H9 (cell line): ENCODE measurements around the gene GDI2. TPM values are rescaled to one million over a fixed set of nuclear protein-coding genes. Genes with fewer than 3 reads are reported as not detected.
"Not testable (repeated sequence)": the region's sequence is repeated elsewhere in the genome, so short reads cannot be mapped to it uniquely, and the experiment has no call there.

ENCODE experiments used
- DNase-seq: peaks from one replicate; pipeline ENCODE4 v3.0.0-alpha.2; 2017
- H2AFZ ChIP-seq: one replicate; pipeline ENCODE4 v1.6.1; 2013; ENCODE audit warnings: mild to moderate bottlenecking, low read length, control low read depth, moderate library complexity
- H2AK5ac ChIP-seq: 2 replicates; pipeline ENCODE4 v1.6.1; 2013; ENCODE audit warnings: low read length, control low read depth, mixed read lengths; ENCODE audit not compliant: insufficient read length
- H2BK120ac ChIP-seq: one replicate; pipeline ENCODE4 v1.6.1; 2013; ENCODE audit warnings: low read depth, mild to moderate bottlenecking, low read length, control low read depth, inconsistent platforms; ENCODE audit not compliant: poor library complexity, severe bottlenecking
- H2BK12ac ChIP-seq: 2 replicates; pipeline ENCODE4 v1.6.1; 2013; ENCODE audit warnings: low read length, control low read depth, mixed read lengths, low read depth; ENCODE audit not compliant: insufficient read length
- H2BK15ac ChIP-seq: 2 replicates; pipeline ENCODE4 v1.6.1; 2013; ENCODE audit warnings: low read depth, low read length, control low read depth
- H2BK20ac ChIP-seq: one replicate; pipeline ENCODE4 v1.6.1; 2013; ENCODE audit warnings: low read depth, mild to moderate bottlenecking, low read length, control low read depth, inconsistent platforms; ENCODE audit not compliant: poor library complexity, severe bottlenecking
- H2BK5ac ChIP-seq: 2 replicates; pipeline ENCODE4 v1.6.1; 2013; ENCODE audit warnings: low read length, control low read depth, mixed read lengths; ENCODE audit not compliant: insufficient read length
- H3K14ac ChIP-seq: 2 replicates; pipeline ENCODE4 v1.6.1; 2013; ENCODE audit warnings: low read length, control low read depth; ENCODE audit not compliant: insufficient read depth
- H3K18ac ChIP-seq: 2 replicates; pipeline ENCODE4 v1.6.1; 2013; ENCODE audit warnings: low read depth, mild to moderate bottlenecking, mixed read lengths, low read length, control low read depth; ENCODE audit not compliant: insufficient read length
- H3K23ac ChIP-seq: 2 replicates; pipeline ENCODE4 v1.6.1; 2013; ENCODE audit warnings: low read length, control low read depth, mixed read lengths, low read depth; ENCODE audit not compliant: insufficient read length
- H3K23me2 ChIP-seq: 2 replicates; pipeline ENCODE4 v1.6.1; 2013; ENCODE audit warnings: low read depth, mild to moderate bottlenecking, mixed read lengths, low read length, control low read depth; ENCODE audit not compliant: insufficient read length, poor library complexity, severe bottlenecking
- H3K27ac ChIP-seq: 2 replicates; pipeline ENCODE4 v1.5.1; 2013; ENCODE audit warnings: low read length, control low read depth, mixed read lengths, low read depth; ENCODE audit not compliant: insufficient read length
- H3K27me3 ChIP-seq: 2 replicates; pipeline ENCODE4 v1.6.1; 2013; ENCODE audit warnings: low read length, control low read depth, inconsistent platforms; ENCODE audit not compliant: insufficient read depth
- H3K4ac ChIP-seq: 2 replicates; pipeline ENCODE4 v1.6.1; 2013; ENCODE audit warnings: low read depth, mild to moderate bottlenecking, control low read depth, inconsistent platforms, low read length, moderate library complexity
- H3K4me1 ChIP-seq: 2 replicates; pipeline ENCODE4 v1.6.1; 2013; ENCODE audit warnings: low read length, control low read depth, inconsistent platforms; ENCODE audit not compliant: insufficient read depth
- H3K4me2 ChIP-seq: 2 replicates; pipeline ENCODE4 v1.6.1; 2013; ENCODE audit warnings: low read length, control low read depth, mixed read lengths; ENCODE audit not compliant: insufficient read length, insufficient read depth
- H3K56ac ChIP-seq: 2 replicates; pipeline ENCODE4 v1.6.1; 2013; ENCODE audit warnings: low read depth, mild to moderate bottlenecking, mixed read lengths, low read length, control low read depth; ENCODE audit not compliant: insufficient read length
- H3K79me1 ChIP-seq: 2 replicates; pipeline ENCODE4 v1.6.1; 2013; ENCODE audit warnings: low read depth, mild to moderate bottlenecking, moderate library complexity, low read length, control low read depth, inconsistent platforms; ENCODE audit not compliant: insufficient read depth, poor library complexity, severe bottlenecking
- H3K79me2 ChIP-seq: 2 replicates; pipeline ENCODE4 v1.6.1; 2013; ENCODE audit warnings: low read length, control low read depth, inconsistent platforms; ENCODE audit not compliant: insufficient read depth
- H3K9ac ChIP-seq: 2 replicates; pipeline ENCODE4 v1.6.1; 2013; ENCODE audit warnings: low read length, control low read depth, mixed read lengths; ENCODE audit not compliant: insufficient read length; ENCODE audit errors: extremely low read depth
- H3K9me3 ChIP-seq: one replicate; pipeline ENCODE4 v1.6.1; 2013; ENCODE audit warnings: low read depth, low read length, inconsistent platforms; ENCODE audit not compliant: control insufficient read depth
- H3T11ph ChIP-seq: one replicate; pipeline ENCODE4 v1.6.1; 2013; ENCODE audit warnings: mild to moderate bottlenecking, low read length, control low read depth, inconsistent platforms
- H4K20me1 ChIP-seq: one replicate; pipeline ENCODE4 v1.6.1; 2013; ENCODE audit not compliant: control insufficient read depth, insufficient read length, insufficient read depth
- H4K5ac ChIP-seq: 2 replicates; pipeline ENCODE4 v1.6.1; 2013; ENCODE audit warnings: low read depth, mild to moderate bottlenecking, mixed read lengths, low read length, control low read depth; ENCODE audit not compliant: insufficient read length
- H4K8ac ChIP-seq: replicated peaks from 2 replicates; pipeline ENCODE4 v1.6.1; 2013; ENCODE audit warnings: low read length, control low read depth, mixed read lengths, low read depth; ENCODE audit not compliant: insufficient read length
- H4K91ac ChIP-seq: 2 replicates; pipeline ENCODE4 v1.6.1; 2013; ENCODE audit warnings: low read depth, mild to moderate bottlenecking, moderate library complexity, mixed read lengths, low read length, control low read depth; ENCODE audit not compliant: insufficient read length
- H3K27ac Mint-ChIP-seq, 3 experiments: 2 replicates in 2 of 3; 3 replicates in 1 of 3; pipeline ENCODE4 v1.8.0; 2020 to 2021; ENCODE audit warnings: mixed read lengths in 3 of 3, mild to moderate bottlenecking in 1 of 3, moderate library complexity in 1 of 3
- H3K27me3 Mint-ChIP-seq: 2 replicates; pipeline ENCODE4 v1.8.0; 2021; ENCODE audit warnings: low read depth, mild to moderate bottlenecking, moderate library complexity, mixed read lengths
- H3K36me3 Mint-ChIP-seq, 3 experiments: 2 replicates in 2 of 3; 3 replicates in 1 of 3; pipeline ENCODE4 v1.8.0; 2020 to 2021; ENCODE audit warnings: low read depth in 3 of 3, mixed read lengths in 3 of 3; ENCODE audit not compliant: insufficient read depth in 1 of 3
- H3K4me1 Mint-ChIP-seq, 2 experiments: 2 replicates each; pipeline ENCODE4 v1.8.0; 2020; ENCODE audit warnings: mixed read lengths in 2 of 2
- H3K4me3 Mint-ChIP-seq, 2 experiments: 2 replicates in 1 of 2; 3 replicates in 1 of 2; pipeline ENCODE4 v1.8.0; 2020 to 2021; ENCODE audit warnings: mild to moderate bottlenecking in 2 of 2, mixed read lengths in 2 of 2, moderate library complexity in 1 of 2
- H3K9me3 Mint-ChIP-seq, 2 experiments: 2 replicates in 1 of 2; 3 replicates in 1 of 2; pipeline ENCODE4 v1.8.0; 2020; ENCODE audit warnings: mild to moderate bottlenecking in 2 of 2, mixed read lengths in 2 of 2, moderate library complexity in 1 of 2
- WGBS: extraction: QIAGEN DNeasy Blood & Tissue Kit; methylation state at CpG from one replicate; pipeline ENCODE4 v1.1.7; 2013; ENCODE audit warnings: missing lambda C conversion rate, low lambda C conversion rate, mixed read lengths; ENCODE audit not compliant: insufficient read length; ENCODE audit errors: extremely low coverage; 5-methylcytosine and 5-hydroxymethylcytosine counted together
- total RNA-seq: library from RNA; stranded (reverse); gene quantifications from 2 replicates; pipeline ENCODE4 v1.2.1, GENCODE V29; 2021
- TF ChIP-seq, protein P1 (sequence below): fragments of 200-600 bp; sonication (generic); conservative IDR thresholded peaks from 3 replicates; pipeline ENCODE4 v1.8.0; 2021; ENCODE audit warnings: antibody characterized with exemption, mild to moderate bottlenecking

Gene GDI2
- total RNA-seq, 1 experiment from 2014 or later: 351 TPM

DNA sequence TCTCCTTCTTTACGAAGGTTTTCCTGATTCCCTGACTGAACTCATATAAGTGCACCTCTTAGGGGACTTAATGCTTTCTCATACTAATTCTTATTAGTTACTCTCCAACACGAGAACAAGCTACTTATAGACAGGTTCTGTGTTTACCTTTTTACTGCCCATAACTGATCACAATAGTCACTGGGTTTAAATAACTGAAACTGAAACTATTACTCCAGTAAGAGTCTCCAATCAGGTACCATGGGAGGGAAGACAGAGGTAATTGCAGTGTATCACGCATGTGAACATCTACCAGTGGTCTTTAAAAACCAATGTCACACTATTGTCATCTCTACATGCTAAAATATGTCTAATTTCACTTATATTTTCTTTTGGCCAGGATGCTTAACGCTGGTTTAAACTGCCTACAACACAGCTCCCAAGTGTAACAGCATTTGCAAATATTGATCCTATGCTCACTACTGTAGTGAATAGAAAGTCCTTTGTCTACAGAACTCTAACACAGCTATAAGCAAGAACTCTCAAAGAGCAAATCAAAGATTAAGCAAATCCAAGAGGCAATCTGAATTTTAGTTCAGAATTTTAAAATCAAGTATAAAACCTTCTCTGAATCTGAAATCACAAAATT, 3.6 kb downstream of the GDI2 start:
- WGBS: no CpG with 5 or more reads among the region's 4 CpGs
- Histone ChIP-seq H3K9ac (no peak overlapping the region), H2BK120ac (no peak overlapping the region), H3K79me1 (peaks cover 5% of the 10 kb centered on the region), H2BK5ac (no peak overlapping the region), H3K4me2 (no peak overlapping the region), H2BK15ac (no peak overlapping the region), H3K27me3 (no peaks in the 10 kb centered on the region), H2AFZ (no peak overlapping the region), H3K4ac (no peak overlapping the region), H3K14ac (no peak overlapping the region), H4K8ac (no peak overlapping the region), H3T11ph (no peak overlapping the region), H4K5ac (no peak overlapping the region), H4K91ac (no peak overlapping the region), H3K79me2 (peaks cover 67% of the 10 kb centered on the region), H4K20me1 (no peaks in the 10 kb centered on the region), H2BK12ac (no peak overlapping the region), H3K9me3 (no peaks in the 10 kb centered on the region), H2AK5ac (no peak overlapping the region), H3K18ac (no peak overlapping the region), H3K23ac (no peak overlapping the region), H3K23me2 (peaks cover 4% of the 10 kb centered on the region), H2BK20ac (no peak overlapping the region), H3K27ac (no peak overlapping the region), H3K56ac (no peak overlapping the region), H3K4me1 (no peaks in the 10 kb centered on the region)
- 0 out of 5 replicates have a peak overlapping the region, but pooled peaks of 1 of the 2 experiments have one; percentile 74 for H3K4me3 Mint-ChIP-seq
- H3K36me3 Mint-ChIP-seq: peaks cover 18 to 34% (median 30%) of the 10 kb centered on the region in 3 experiments
- peak overlapping the region in 1 of 3 experiments; percentile 36; a peak in 2 of 7 replicates for H3K27ac Mint-ChIP-seq
- no peaks in the 10 kb centered on the region for H3K27me3 Mint-ChIP-seq
- H3K4me1 Mint-ChIP-seq: peaks cover 33% of the 10 kb centered on the region in 2 experiments
- no peaks in the 10 kb centered on the region; a peak in 2 of 5 replicates for H3K9me3 Mint-ChIP-seq
- no peak for DNase-seq
- TF ChIP-seq, protein P1, sequence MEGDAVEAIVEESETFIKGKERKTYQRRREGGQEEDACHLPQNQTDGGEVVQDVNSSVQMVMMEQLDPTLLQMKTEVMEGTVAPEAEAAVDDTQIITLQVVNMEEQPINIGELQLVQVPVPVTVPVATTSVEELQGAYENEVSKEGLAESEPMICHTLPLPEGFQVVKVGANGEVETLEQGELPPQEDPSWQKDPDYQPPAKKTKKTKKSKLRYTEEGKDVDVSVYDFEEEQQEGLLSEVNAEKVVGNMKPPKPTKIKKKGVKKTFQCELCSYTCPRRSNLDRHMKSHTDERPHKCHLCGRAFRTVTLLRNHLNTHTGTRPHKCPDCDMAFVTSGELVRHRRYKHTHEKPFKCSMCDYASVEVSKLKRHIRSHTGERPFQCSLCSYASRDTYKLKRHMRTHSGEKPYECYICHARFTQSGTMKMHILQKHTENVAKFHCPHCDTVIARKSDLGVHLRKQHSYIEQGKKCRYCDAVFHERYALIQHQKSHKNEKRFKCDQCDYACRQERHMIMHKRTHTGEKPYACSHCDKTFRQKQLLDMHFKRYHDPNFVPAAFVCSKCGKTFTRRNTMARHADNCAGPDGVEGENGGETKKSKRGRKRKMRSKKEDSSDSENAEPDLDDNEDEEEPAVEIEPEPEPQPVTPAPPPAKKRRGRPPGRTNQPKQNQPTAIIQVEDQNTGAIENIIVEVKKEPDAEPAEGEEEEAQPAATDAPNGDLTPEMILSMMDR: no peak

DNA sequence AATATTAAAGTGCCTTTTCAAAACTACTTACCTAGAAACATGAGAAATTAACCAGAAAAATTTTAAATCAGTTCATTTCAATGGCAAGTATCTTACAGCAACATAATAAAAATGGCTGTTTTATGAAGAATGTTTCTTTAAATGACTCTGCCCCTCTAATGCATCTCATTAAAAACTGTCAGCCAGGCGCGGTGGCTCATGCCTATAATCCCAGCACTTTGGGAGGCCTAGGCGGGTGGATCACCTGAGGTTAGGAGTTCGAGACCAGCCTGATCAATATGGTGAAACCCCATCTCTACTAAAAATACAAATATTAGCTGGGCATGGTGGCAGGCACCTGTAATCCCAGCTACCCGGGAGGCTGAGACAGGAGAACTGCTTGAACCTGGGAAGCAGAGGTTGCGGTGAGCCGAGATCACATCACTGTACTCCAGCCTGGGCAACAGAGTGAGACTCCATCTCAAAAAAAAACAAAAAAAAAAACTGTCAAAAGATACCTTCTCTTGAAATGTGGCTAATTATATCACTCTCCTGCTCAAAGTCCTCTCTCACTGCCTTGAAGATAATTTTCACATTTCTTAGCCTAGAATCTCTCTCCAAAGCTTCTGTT, 4.3 kb downstream of the GDI2 start:
- H2AK5ac ChIP-seq, H3K27ac ChIP-seq, H3K79me1 ChIP-seq, H3K4ac ChIP-seq, H2BK15ac ChIP-seq, H3K14ac ChIP-seq, H2BK12ac ChIP-seq, H3K27me3 ChIP-seq, H3K27me3 Mint-ChIP-seq, H3K23me2 ChIP-seq, H3K9me3 Mint-ChIP-seq, H3K23ac ChIP-seq, H3K9me3 ChIP-seq, H4K8ac ChIP-seq, H3K4me3 Mint-ChIP-seq, H2BK20ac ChIP-seq, H4K5ac ChIP-seq, H2AFZ ChIP-seq, H3K4me1 ChIP-seq, DNase-seq, H3K56ac ChIP-seq, H2BK120ac ChIP-seq, H3K18ac ChIP-seq, H3K9ac ChIP-seq, H3T11ph ChIP-seq, H2BK5ac ChIP-seq, H3K4me2 ChIP-seq, H4K91ac ChIP-seq, H4K20me1 ChIP-seq: not testable (repeated sequence)
- Mint-ChIP-seq H3K4me1 (peaks cover 27 to 28% of the 10 kb centered on the region in 2 experiments), H3K36me3 (peaks cover 16 to 38% (median 27%) of the 10 kb centered on the region in 3 experiments), H3K27ac (peak overlapping the region; percentile 0 to 36 (median 20); a peak in 3 of 7 replicates)
- no CpG with 5 or more reads among the region's 7 CpGs for WGBS
- H3K79me2 ChIP-seq: peaks cover 72% of the 10 kb centered on the region
